Inflammatory macrophage (primary cell): ENCODE data around the gene CBLN3.

Experiments used
- DNase-seq, 2 donors: peaks; one replicate each; pipeline ENCODE4 v3.0.0-alpha.2; 2020 to 2022

Gene CBLN3

GRCh38 chr14:24422694-24423601 lies 6.5 kb downstream of the CBLN3 start:
- DNase-seq: no peak

DNA sequence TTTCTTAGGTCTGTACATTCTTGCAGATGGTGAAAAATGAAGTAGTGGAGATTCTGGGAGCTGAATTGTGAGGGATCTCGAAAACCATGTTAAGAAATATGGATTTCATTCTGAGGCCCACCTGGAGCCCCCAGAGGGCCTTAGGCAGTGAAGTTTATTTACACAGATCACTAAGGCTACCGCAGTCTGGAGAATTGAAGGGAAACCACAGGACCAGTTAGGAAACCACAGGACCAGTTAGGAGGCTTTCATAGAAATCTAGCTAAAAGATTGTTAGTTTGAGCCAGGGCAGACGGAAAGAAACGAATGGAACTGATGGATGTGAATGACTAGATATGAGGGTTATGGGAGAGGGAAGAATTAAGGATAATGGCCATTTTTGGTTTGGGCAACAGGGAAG lies 7.2 kb downstream of the CBLN3 start:
- DNase-seq: no peak

GRCh38 chr14:24418492-24418873 lies 11.0 kb downstream of the CBLN3 start:
- no peak for DNase-seq

GRCh38 chr14:24417832-24418491 lies 11.5 kb downstream of the CBLN3 start:
- DNase-seq: no peak

- no peak for DNase-seq
Measured at GRCh38 chr14:24416932-24417619, 12.4 kb downstream of the CBLN3 start.

DNA sequence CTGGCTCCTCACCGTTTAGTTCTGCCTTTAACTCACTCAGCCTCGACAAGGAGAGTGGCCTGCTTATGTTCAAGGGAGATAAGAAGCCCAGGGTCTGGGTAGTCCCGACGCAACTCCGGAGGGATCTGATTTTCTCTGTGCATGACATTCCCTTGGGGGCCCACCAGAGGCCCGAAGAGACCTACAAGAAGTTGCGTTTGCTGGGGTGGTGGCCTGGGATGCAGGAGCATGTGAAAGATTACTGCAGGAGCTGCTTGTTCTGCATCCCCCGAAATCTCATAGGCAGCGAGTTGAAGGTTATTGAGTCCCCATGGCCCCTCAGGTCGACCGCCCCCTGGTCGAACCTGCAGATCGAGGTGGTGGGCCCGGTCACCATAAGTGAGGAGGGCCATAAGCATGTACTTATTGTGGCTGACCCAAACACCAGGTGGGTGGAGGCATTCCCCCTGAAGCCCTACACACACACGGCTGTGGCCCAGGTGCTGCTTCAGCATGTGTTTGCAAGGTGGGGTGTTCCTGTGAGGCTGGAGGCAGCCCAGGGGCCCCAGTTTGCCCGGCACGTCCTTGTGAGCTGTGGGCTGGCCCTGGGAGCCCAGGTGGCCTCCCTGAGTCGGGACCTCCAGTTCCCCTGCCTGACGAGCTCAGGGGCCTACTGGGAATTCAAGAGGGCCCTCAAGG lies 13.1 kb downstream of the CBLN3 start:
- DNase-seq: no peak

DNA sequence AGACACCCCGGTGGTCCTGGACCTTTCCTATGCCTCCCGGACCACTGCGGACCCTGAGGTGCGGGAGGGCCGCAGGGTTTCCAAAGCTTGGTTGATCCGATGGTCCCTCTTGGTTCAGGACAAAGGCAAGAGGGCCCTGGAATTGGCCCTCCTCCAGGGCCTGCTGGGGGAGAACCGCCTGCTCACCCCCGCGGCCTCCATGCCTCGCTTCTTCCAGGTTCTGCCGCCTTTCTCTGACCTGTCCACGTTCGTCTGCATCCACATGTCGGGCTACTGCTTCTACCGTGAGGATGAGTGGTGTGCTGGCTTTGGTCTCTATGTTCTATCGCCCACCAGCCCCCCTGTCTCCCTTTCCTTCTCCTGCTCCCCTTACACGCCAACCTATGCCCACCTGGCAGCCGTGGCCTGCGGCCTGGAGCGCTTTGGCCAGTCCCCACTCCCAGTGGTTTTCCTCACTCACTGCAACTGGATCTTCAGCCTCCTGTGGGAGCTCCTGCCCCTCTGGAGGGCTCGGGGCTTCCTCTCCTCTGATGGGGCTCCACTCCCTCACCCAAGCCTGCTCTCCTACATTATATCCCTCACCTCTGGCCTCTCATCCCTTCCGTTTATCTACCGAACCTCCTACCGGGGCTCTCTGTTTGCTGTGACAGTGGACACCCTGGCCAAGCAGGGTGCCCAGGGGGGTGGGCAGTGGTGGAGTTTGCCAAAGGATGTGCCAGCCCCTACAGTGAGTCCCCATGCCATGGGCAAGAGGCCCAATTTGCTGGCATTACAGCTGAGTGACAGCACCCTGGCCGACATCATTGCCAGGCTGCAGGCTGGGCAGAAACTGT lies 13.8 kb downstream of the CBLN3 start:
- no peak for DNase-seq

- DNase-seq: no peak
Measured at GRCh38 chr14:24414732-24415420, 14.6 kb downstream of the CBLN3 start.

- no peak for DNase-seq
Measured at GRCh38 chr14:24414077-24414476, 15.4 kb downstream of the CBLN3 start.

DNA sequence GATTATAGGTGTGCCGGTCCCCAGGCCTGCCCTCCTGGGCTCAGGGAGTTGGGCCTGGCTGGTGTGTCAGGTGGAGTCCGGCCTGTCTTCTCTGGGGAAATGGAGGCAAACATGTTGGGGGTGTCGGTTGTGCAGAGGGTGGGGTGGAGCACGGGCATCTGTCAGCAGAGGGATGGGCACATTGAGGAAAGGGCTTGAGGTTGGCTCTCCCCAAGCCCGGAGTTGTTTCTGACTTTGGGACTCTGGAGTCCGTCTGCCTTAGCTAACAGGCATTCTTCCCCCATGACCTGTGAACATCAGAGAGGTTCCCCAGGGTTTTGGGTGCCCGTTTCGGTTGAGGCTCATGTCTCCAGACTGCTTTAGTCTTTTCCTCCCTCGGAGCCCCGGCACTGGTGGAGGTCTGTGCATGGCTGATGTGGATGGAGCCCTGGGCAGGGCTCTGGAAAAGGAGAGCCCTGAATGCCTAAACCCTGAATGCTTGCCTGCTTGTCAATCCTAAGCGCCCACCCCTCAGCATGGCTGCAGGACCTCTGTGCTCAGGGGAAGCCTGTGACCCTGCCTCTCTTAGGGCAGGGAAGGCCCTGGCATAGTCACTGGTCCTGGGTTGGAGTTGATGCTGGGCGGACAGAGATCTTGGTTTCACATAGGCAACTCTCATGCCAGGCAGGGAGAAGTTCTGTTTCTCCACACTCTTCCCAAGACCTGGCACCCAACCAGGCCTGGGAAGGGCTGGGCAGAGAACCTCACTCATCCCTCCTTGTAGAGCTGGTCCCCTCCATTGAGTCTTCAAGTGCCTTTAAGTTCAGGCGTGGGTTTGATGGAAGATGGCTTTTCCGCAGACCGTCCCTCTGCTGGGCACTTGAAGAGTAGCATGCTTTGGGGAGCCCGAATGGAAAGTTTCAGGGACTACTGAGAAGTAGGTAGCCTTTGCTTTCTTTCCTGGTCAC lies 17.8 kb downstream of the CBLN3 start:
- peak; percentile 49 to 63 for DNase-seq

DNA sequence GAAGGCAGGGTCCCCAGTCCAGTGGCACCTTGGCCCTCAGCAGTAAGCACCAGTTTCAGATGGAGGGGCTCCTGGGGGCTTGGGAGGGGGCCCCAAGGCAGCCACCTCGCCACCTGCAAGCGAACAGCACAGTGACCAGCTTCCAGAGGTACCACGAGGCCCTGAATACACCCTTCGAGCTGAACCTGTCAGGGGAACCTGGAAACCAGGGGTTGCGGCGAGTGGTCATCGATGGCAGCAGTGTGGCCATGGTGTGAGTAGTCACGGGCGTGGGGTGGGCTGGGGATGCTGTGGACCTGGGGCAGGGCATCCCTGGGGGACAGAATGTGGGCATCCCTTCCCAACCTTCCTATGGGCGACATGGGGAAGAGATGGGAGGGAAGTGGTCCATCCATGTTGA lies 19.5 kb downstream of the CBLN3 start:
- DNase-seq: no peak

DNA sequence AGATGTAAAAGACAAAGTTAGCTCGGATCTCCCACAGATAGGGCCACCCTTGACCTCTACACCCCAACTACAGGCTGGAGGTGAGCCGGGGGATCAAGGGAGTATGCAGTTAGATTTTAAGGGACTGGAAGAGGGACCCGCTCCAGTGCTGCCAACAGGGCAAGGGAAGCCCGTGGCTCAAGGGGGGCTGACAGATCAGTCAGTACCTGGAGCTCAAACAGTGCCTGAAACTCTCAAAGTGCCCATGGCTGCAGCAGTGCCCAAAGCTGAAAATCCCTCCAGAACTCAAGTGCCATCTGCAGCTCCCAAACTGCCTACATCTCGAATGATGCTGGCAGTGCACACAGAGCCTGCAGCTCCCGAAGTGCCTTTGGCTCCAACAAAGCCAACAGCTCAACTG lies 20.3 kb downstream of the CBLN3 start:
- no peak for DNase-seq

DNA sequence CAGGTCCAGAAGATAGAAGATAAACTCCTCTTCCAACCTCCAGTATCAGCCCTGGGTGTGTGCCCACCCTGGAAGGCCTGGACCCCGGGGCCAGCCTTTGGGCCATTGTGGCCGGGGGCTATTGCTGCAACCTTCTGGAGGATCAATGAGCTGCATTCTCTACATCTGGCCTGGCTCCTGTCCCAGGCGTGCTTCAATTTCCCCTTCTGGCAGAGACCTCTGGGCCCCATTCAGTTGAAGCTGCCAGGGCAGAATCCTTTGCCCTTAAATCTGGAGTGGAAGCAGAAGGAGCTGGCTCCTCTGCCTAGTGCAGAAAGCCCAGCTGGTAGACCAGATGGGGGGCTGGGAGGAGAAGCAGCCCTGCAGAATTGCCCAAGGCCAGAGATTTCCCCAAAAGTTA lies 20.7 kb downstream of the CBLN3 start:
- no peak for DNase-seq

DNA sequence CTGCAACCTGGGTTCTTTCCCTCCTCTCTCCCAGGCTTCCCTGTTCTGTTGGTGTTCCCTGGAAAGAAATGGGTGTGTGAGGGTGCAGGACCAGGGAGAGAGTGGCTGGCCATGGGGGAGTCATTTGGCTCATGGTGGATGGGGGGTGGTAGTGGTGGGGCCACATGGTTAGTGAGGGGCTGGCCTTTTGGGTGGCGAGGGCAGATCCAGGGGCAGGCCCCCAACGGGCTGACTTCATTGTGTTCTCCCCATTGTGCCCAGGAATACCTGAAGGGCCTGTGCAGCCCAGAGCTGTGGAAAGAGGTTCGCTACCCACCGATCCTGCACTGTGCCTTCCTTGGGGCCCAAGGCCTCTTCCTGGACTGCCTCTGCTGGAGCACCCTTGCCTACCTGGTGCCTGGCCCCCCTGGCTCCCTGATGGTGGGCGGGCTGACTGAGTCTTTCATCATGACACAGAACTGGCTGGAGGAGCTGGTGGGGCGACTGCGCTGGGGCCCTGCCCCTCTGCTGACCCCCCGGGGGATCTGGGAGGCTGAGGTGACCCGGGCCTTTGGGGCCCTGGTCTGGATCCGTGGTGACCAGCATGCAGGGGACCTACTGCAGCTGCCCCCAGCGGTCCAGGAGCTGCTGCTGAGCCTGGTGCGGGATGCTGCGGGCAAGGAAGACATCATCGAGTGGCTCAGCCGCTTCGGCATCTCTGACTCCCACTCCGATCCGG lies 21.7 kb downstream of the CBLN3 start:
- DNase-seq: no peak

DNA sequence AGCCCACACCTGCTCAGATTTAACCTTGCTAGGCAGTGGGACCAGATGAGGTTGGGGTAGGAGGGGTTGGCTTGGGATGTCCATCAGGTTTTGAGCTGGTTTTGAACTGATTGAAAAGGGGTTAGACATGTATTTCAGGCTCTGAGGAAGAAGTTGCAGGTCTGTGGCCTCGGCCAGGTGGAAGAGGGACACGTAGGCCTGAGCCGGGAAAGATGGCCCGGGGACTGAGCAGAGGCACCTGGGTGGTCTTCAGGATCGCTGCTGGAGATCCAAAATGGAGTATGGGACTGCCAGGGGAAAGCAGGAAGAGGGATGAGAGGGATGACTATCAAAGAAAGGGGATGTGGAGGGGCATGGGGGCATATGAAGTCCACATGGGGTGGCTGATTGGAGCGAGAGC lies 23.1 kb downstream of the CBLN3 start:
- DNase-seq: no peak

- DNase-seq: no peak
Measured at GRCh38 chr14:24404814-24405213, 24.7 kb downstream of the CBLN3 start.

- no peak for DNase-seq
Measured at GRCh38 chr14:24403294-24403998, 26.0 kb downstream of the CBLN3 start.

DNA sequence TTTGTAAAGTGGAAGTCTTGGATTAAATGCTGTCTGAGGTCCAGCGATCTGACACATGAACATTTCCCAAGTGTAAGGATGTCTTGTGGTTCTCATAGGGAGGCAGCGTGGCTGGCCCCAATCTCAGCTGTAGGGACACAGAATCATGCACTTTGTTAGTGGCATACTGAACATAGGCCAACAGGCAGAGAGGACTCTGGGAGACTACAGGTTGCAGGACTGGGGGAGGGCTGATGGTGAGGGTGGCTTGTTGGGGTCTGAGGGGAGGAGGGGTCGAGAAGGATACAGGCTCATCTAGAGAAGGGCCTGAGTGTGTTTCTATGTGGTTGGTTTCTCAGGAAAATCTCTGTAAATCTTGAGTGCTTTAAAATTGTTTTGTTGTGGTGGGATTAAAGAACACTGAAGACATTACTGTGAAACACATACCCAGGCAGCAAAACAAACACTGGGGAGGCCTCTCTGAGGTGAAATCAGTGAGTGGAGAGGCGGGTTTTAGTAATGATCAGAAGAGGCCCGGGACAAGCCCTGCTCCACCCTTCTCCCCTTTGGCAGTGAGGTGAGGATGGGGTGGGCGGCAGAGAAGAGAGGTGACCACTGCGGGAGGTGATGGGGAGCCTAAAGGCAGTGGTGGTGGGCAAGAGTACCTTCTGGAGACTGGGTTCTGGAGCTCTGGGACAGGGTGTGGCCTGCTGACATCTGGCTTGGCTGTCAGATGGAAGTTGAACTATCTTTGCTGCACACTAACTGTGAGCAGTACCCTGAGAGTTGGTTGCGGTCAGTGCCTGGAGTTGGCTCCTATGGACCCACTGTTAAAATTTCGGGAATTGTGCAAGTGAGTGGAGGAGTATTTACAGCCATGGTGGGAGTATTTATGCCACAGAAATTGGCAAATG lies 27.4 kb downstream of the CBLN3 start:
- no peak for DNase-seq
